ENCODE data around the gene C2orf81. TPM values are rescaled to one million over a fixed set of nuclear protein-coding genes. Genes with fewer than 3 reads are reported as not detected.
"Not testable (repeated sequence)": the region's sequence is repeated elsewhere in the genome, so short reads cannot be mapped to it uniquely, and the experiment has no call there.

Gene C2orf81
- total and polyA plus RNA-seq, 12 donors: 0.52 to 1.7 (median 1.2) TPM

- H3K27ac ChIP-seq: no peak overlapping the region
- H3K9me3 ChIP-seq: no peaks in the 10 kb centered on the region
- H3K36me3 ChIP-seq: peaks cover 0 to 29% (median 6%) of the 10 kb centered on the region in 9 donors
- H3K27me3 ChIP-seq: no peaks in the 10 kb centered on the region
- H3K4me3 ChIP-seq: no peak overlapping the region
- no peak for TF ChIP-seq CTCF (IDR thresholded peaks at IDR 0.05)
- intact Hi-C loops (cut with DNase I): no loop called here
- DNase-seq (no peak), ATAC-seq (no peak)
- 88 to 93% methylated on average over 20 of the region's 20 CpGs for WGBS, 2 donors
- H3K4me1 ChIP-seq: peaks cover 4 to 37% (median 30%) of the 10 kb centered on the region in 9 donors
Measured at GRCh38 chr2:74462054-74462785, 40.8 kb upstream of the C2orf81 start.

- no peak overlapping the region for H3K27ac ChIP-seq
- H3K27me3 ChIP-seq: no peaks in the 10 kb centered on the region
- H3K36me3 ChIP-seq: peaks cover 0 to 29% (median 6%) of the 10 kb centered on the region in 9 donors
- H3K4me1 ChIP-seq: peaks cover 8 to 45% (median 38%) of the 10 kb centered on the region in 9 donors
- no peak for DNase-seq
- H3K9me3 ChIP-seq: no peaks in the 10 kb centered on the region
- no peak overlapping the region for H3K4me3 ChIP-seq
- intact Hi-C loops (cut with DNase I): no loop called here
- peak in 1 of 9 donors; percentile 10 for TF ChIP-seq CTCF (IDR thresholded peaks at IDR 0.05)
- 92 to 93% methylated on average over 27 of the region's 27 CpGs for WGBS, 2 donors
- ATAC-seq: no peak
Measured at GRCh38 chr2:74461187-74462053, 40.0 kb upstream of the C2orf81 start.

DNA sequence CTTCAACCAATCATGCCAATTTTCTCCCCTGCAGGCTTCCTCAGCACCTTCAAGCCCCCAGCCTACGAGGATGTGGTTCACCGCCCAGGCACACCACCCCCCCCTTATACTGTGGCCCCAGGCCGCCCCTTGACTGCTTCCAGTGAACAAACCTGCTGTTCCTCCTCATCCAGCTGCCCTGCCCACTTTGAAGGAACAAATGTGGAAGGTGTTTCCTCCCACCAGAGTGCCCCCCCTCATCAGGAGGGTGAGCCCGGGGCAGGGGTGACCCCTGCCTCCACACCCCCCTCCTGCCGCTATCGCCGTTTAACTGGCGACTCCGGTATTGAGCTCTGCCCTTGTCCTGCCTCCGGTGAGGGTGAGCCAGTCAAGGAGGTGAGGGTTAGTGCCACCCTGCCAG, 38.8 kb upstream of the C2orf81 start:
- intact Hi-C loops (cut with DNase I); ATAC-seq; H3K27ac ChIP-seq; H3K27me3 ChIP-seq; H3K9me3 ChIP-seq; H3K4me3 ChIP-seq; DNase-seq: not testable (repeated sequence)
- WGBS, 2 donors: 85 to 88% methylated on average over 9 to 10 of the region's 10 CpGs
- Histone ChIP-seq H3K36me3 (peaks cover 0 to 35% (median 6%) of the 10 kb centered on the region in 9 donors), H3K4me1 (peaks cover 13 to 51% (median 44%) of the 10 kb centered on the region in 9 donors)

DNA sequence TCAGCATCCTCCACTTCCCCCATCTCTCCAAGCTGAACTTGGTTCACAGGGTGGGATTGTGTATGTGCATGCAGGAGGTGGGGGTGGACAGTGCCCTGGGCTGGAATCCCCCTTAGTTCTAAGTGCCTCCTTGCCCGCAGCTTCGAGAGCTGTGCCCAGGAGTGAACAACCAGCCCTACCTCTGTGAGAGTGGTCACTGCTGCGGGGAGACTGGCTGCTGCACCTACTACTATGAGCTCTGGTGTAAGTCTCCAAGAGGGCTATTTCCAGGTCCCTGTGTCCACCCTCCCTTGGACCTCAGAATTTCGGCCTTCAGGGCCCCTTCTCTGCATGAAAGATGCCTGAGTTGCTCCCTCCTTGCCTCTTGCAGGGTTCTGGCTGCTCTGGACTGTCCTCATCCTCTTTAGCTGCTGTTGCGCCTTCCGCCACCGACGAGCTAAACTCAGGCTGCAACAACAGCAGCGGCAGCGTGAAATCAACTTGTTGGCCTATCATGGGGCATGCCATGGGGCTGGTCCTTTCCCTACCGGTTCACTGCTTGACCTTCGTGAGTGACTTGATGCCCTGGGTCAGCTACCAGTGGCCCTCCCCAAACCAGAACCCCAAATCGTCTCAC, 38.2 kb upstream of the C2orf81 start:
- peaks cover 14 to 50% (median 43%) of the 10 kb centered on the region in 9 donors for H3K4me1 ChIP-seq

GRCh38 chr2:74458938-74459363, 37.5 kb upstream of the C2orf81 start:
- no peaks in the 10 kb centered on the region for H3K9me3 ChIP-seq
- 2 to 3% methylated on average over 10 of the region's 10 CpGs for WGBS, 2 donors
- intact Hi-C loops (cut with DNase I): loop anchor here in 2 of 10 donors (1.0 kb wide), 2 partner anchors 13 to 48 kb away; partner anchors contain the start of genes MRPL53 (in 1 of the 2) and PCGF1 (in 1 of the 2)
- ATAC-seq (no peak), DNase-seq (no peak)
- H3K27ac ChIP-seq: peak overlapping the region in 9 of 10 donors; percentile 73 to 98 (median 79)
- H3K36me3 ChIP-seq: peaks cover 0 to 35% (median 6%) of the 10 kb centered on the region in 9 donors
- no peaks in the 10 kb centered on the region for H3K27me3 ChIP-seq
- H3K4me1 ChIP-seq: peaks cover 14 to 48% (median 39%) of the 10 kb centered on the region in 9 donors
- TF ChIP-seq CTCF (IDR thresholded peaks at IDR 0.05): no peak
- peak overlapping the region; percentile 50 to 90 (median 79) for H3K4me3 ChIP-seq

More for the DNA sequence above, 38.2 kb upstream of the C2orf81 start:
- H3K36me3 ChIP-seq: peaks cover 0 to 35% (median 6%) of the 10 kb centered on the region in 9 donors
- intact Hi-C loops (cut with DNase I); H3K9me3 ChIP-seq; H3K27me3 ChIP-seq; ATAC-seq; DNase-seq: not testable (repeated sequence)
- H3K4me3 ChIP-seq: peak overlapping the region in 4 of 10 donors; percentile 65 to 90 (median 82)
- peak overlapping the region in 1 of 10 donors; percentile 95 for H3K27ac ChIP-seq
- WGBS, 2 donors: 80 to 82% methylated on average over 13 of the region's 13 CpGs

Measured in heart right ventricle (tissue), 16 donors.